Measurements from ENCODE around the gene MFSD2B. TPM values are rescaled to one million over a fixed set of nuclear protein-coding genes. Genes with fewer than 3 reads are reported as not detected.
"Not testable (repeated sequence)": the region's sequence is repeated elsewhere in the genome, so short reads cannot be mapped to it uniquely, and the experiment has no call there.

The MFSD2B gene
- total RNA-seq, 1 experiment from 2014 or later, result 0.23 TPM

DNA sequence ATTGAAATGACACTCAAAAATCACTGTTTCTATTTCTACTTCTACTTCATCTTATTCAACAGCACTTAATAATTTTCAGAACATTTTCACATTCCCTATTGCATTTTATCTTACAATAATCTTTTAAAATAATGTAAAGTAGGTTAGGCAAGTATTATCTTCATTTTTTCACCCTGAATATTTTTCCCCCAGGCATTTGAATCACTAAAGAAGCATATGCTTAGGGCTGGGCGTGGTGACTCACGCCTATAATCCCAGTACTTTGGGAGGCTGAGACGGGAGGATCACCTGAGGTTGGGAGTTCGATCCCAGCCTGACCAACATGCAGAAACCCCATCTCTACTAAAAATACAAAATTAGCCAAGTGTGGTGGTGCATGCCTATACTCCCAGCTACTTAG, 30.6 kb downstream of the MFSD2B start:
- in situ Hi-C loops (cut with HindIII; ENCODE audit: low pct_unique_long_range_greater_than_20kb, low sequenced_read_pairs), result no loop called here
- no peak for ATAC-seq
- CTCF ChIA-PET, result no interaction called here

GRCh38 chr2:24043133-24043532, 33.2 kb downstream of the MFSD2B start:
- POLR2A ChIA-PET, result interaction anchor here (0.6 kb wide), 1 partner anchor 116 kb away, joined by 5 read pairs; no protein-coding TSS in a partner anchor
- DNase-seq (ENCODE audit: low read depth, low spot score); CTCF ChIA-PET; BruUV-seq (replicated peaks); H3K27me3 ChIP-seq (ENCODE audit: control insufficient read depth, insufficient read depth, low read length); H3K4me1 ChIP-seq (ENCODE audit: control insufficient read depth, insufficient read depth, low read length); H3K9me3 ChIP-seq (ENCODE audit: control insufficient read depth, insufficient read depth, low read depth, low read length); H3K27ac ChIP-seq (ENCODE audit: low read length); in situ Hi-C loops (cut with HindIII; ENCODE audit: low pct_unique_long_range_greater_than_20kb, low sequenced_read_pairs); H3K36me3 ChIP-seq (ENCODE audit: control insufficient read depth, insufficient read depth, low read length); ATAC-seq; H3K4me3 ChIP-seq (ENCODE audit: low read depth in 2 of 2, low read length in 2 of 2): not testable (repeated sequence)
- intact Hi-C loops (cut with micrococcal nuclease; ENCODE audit: unreplicated experiment), result loop anchor here (10.0 kb wide), 1 partner anchor 118 kb away; the partner anchor contains the start of gene ATAD2B

More for the DNA sequence above, 30.6 kb downstream of the MFSD2B start:
- POLR2A ChIA-PET, result no interaction called here
- Histone ChIP-seq H3K4me3 (ENCODE audit: low read depth in 2 of 2, low read length in 2 of 2) (no peak overlapping the region), H3K27me3 (ENCODE audit: control insufficient read depth, insufficient read depth, low read length) (no peaks in the 10 kb centered on the region), H3K4me1 (ENCODE audit: control insufficient read depth, insufficient read depth, low read length) (no peaks in the 10 kb centered on the region), H3K27ac (ENCODE audit: low read length) (no peak overlapping the region), H3K36me3 (ENCODE audit: control insufficient read depth, insufficient read depth, low read length) (0 out of 2 replicates have a peak, but pooled peaks cover 6% of the 10 kb centered on the region), H3K9me3 (ENCODE audit: control insufficient read depth, insufficient read depth, low read depth, low read length) (no peaks in the 10 kb centered on the region)
- BruUV-seq (replicated peaks), result no TSS peak
- intact Hi-C loops (cut with micrococcal nuclease; ENCODE audit: unreplicated experiment), result loop anchor here (10.0 kb wide), 1 partner anchor 116 kb away; the partner anchor contains the start of gene ATAD2B
- TF ChIP-seq, protein P1, sequence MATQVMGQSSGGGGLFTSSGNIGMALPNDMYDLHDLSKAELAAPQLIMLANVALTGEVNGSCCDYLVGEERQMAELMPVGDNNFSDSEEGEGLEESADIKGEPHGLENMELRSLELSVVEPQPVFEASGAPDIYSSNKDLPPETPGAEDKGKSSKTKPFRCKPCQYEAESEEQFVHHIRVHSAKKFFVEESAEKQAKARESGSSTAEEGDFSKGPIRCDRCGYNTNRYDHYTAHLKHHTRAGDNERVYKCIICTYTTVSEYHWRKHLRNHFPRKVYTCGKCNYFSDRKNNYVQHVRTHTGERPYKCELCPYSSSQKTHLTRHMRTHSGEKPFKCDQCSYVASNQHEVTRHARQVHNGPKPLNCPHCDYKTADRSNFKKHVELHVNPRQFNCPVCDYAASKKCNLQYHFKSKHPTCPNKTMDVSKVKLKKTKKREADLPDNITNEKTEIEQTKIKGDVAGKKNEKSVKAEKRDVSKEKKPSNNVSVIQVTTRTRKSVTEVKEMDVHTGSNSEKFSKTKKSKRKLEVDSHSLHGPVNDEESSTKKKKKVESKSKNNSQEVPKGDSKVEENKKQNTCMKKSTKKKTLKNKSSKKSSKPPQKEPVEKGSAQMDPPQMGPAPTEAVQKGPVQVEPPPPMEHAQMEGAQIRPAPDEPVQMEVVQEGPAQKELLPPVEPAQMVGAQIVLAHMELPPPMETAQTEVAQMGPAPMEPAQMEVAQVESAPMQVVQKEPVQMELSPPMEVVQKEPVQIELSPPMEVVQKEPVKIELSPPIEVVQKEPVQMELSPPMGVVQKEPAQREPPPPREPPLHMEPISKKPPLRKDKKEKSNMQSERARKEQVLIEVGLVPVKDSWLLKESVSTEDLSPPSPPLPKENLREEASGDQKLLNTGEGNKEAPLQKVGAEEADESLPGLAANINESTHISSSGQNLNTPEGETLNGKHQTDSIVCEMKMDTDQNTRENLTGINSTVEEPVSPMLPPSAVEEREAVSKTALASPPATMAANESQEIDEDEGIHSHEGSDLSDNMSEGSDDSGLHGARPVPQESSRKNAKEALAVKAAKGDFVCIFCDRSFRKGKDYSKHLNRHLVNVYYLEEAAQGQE (IDR thresholded peaks at IDR 0.05; ENCODE audit: insufficient read depth in 1 of 2, low read depth in 2 of 2, low read length in 1 of 2), result no peak
- TF ChIP-seq, protein P2, sequence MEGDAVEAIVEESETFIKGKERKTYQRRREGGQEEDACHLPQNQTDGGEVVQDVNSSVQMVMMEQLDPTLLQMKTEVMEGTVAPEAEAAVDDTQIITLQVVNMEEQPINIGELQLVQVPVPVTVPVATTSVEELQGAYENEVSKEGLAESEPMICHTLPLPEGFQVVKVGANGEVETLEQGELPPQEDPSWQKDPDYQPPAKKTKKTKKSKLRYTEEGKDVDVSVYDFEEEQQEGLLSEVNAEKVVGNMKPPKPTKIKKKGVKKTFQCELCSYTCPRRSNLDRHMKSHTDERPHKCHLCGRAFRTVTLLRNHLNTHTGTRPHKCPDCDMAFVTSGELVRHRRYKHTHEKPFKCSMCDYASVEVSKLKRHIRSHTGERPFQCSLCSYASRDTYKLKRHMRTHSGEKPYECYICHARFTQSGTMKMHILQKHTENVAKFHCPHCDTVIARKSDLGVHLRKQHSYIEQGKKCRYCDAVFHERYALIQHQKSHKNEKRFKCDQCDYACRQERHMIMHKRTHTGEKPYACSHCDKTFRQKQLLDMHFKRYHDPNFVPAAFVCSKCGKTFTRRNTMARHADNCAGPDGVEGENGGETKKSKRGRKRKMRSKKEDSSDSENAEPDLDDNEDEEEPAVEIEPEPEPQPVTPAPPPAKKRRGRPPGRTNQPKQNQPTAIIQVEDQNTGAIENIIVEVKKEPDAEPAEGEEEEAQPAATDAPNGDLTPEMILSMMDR (IDR thresholded peaks at IDR 0.05), result no peak
- no peak for TF ChIP-seq SIN3A (IDR thresholded peaks at IDR 0.05; ENCODE audit: borderline replicate concordance, insufficient read depth, low read depth, low read length)
- TF ChIP-seq POLR2AphosphoS5 (IDR thresholded peaks at IDR 0.05; ENCODE audit: low read depth, low read length), result no peak
- no peak for TF ChIP-seq TCF7L2 (IDR thresholded peaks at IDR 0.05; ENCODE audit: low read depth, low read length)
- DNase-seq (ENCODE audit: low read depth, low spot score), result no peak

Measured in Panc1 (cell line).